T-cell (primary cell): ENCODE results near the gene ZBTB42. TPM values are rescaled to one million over a fixed set of nuclear protein-coding genes. Genes with fewer than 3 reads are reported as not detected.

ENCODE experiments used
- ATAC-seq, 4 experiments: fragments of 200-7000 bp in 3 of 4; fragments of 150-1000 bp in 1 of 4; cut with Tn5 transposase; replicated peaks in 1 of 4; 1 replicate in 3 of 4; 2 replicates in 1 of 4; pipeline ENCODE4 v1.10.0; 2021; ENCODE audit warnings: moderate library complexity in 3 of 4, mild to moderate bottlenecking in 2 of 4, moderate number of reproducible peaks in 1 of 4
- CTCF ChIA-PET, 2 donors: fragments of 300-600 bp; sonication (Branson Sonifier 250); formaldehyde crosslinking; loops; one replicate each; lab custom pipeline; 2022; ENCODE audit warnings: antibody characterized with exemption in 2 of 2; lab: Charles Lee
- POLR2A ChIA-PET, 2 donors: fragments of 300-600 bp; sonication (Branson Sonifier 250); formaldehyde crosslinking; loops; one replicate each; lab custom pipeline; 2022; ENCODE audit warnings: antibody characterized with exemption in 2 of 2; lab: Charles Lee
- DNase-seq, 35 experiments: peaks; one replicate each; pipeline versions ENCODE4 v3.0.0 to v3.0.0-alpha.2; 2013 to 2023
- H3K27ac ChIP-seq: one replicate; pipeline ENCODE4 v1.5.1; 2013; ENCODE audit warnings: low read length
- H3K27me3 ChIP-seq, 2 experiments: replicated peaks in 1 of 2; 1 replicate in 1 of 2; 2 replicates in 1 of 2; pipeline versions ENCODE4 v1.6.1 to v1.7.0; 2013; ENCODE audit warnings: low read length in 1 of 2, mixed read lengths in 1 of 2; ENCODE audit not compliant: control insufficient read depth in 2 of 2, insufficient read depth in 2 of 2; ENCODE audit errors: extremely low read depth in 1 of 2
- H3K36me3 ChIP-seq, 2 donors: 1 replicate in 1 of 2; 2 replicates in 1 of 2; pipeline versions ENCODE4 v1.6.1 to v1.7.0; 2013; ENCODE audit warnings: low read length in 1 of 2; ENCODE audit not compliant: control insufficient read depth in 2 of 2, insufficient read depth in 1 of 2; ENCODE audit errors: extremely low read depth in 1 of 2
- H3K4me1 ChIP-seq, 2 experiments: 1 replicate in 1 of 2; 2 replicates in 1 of 2; pipeline versions ENCODE4 v1.6.1 to v1.7.0; 2013; ENCODE audit warnings: low read length in 2 of 2, mixed read lengths in 1 of 2; ENCODE audit not compliant: insufficient read depth in 2 of 2, control insufficient read depth in 1 of 2; ENCODE audit errors: extremely low read depth in 1 of 2
- H3K4me3 ChIP-seq, 2 donors: 1 replicate in 1 of 2; 2 replicates in 1 of 2; pipeline versions ENCODE4 v1.5.1 to v1.7.0; 2013; ENCODE audit warnings: mild to moderate bottlenecking in 2 of 2, low read length in 1 of 2, moderate library complexity in 1 of 2; ENCODE audit not compliant: control insufficient read depth in 1 of 2; ENCODE audit errors: extremely low read depth in 1 of 2
- H3K9me3 ChIP-seq: 2 replicates; pipeline ENCODE4 v1.7.0; 2013
- H3K27ac Mint-ChIP-seq, 2 donors: one replicate each; pipeline ENCODE4 v1.8.0; 2020 to 2021; ENCODE audit warnings: mild to moderate bottlenecking in 2 of 2, mixed read lengths in 2 of 2
- H3K27me3 Mint-ChIP-seq, 2 donors: one replicate each; pipeline ENCODE4 v1.8.0; 2021 to 2022; ENCODE audit warnings: mixed read lengths in 2 of 2
- H3K36me3 Mint-ChIP-seq: one replicate; pipeline ENCODE4 v1.8.0; 2021; ENCODE audit warnings: mixed read lengths
- H3K4me1 Mint-ChIP-seq, 3 donors: one replicate each; pipeline ENCODE4 v1.8.0; 2020 to 2022; ENCODE audit warnings: mixed read lengths in 3 of 3, mild to moderate bottlenecking in 1 of 3
- H3K4me3 Mint-ChIP-seq, 3 donors: one replicate each; pipeline ENCODE4 v1.8.0; 2020 to 2022; ENCODE audit warnings: mild to moderate bottlenecking in 3 of 3, mixed read lengths in 3 of 3, moderate library complexity in 3 of 3
- H3K9me3 Mint-ChIP-seq, 3 donors: one replicate each; pipeline ENCODE4 v1.8.0; 2020 to 2022; ENCODE audit warnings: mixed read lengths in 3 of 3
- WGBS: methylation state at CpG from one replicate; pipeline ENCODE4 v1.1.5; 2013; ENCODE audit warnings: missing lambda C conversion rate; ENCODE audit not compliant: insufficient coverage; 5-methylcytosine and 5-hydroxymethylcytosine counted together
- total RNA-seq, 35 experiments: library from RNA in 6 of 35; stranded (reverse) in 6 of 35; fragments of 120-200 nt in 1 of 35; gene quantifications; one replicate each; pipeline versions ENCODE4 v1.2.1 to v1.2.4 and lab custom pipeline; 2013 to 2026

The ZBTB42 gene
- total RNA-seq, 5 donors from 2014 or later (not counting 1 experiment from before 2014, with no cell fraction given) = 3.5 to 10.5 (median 9.4) TPM

DNA sequence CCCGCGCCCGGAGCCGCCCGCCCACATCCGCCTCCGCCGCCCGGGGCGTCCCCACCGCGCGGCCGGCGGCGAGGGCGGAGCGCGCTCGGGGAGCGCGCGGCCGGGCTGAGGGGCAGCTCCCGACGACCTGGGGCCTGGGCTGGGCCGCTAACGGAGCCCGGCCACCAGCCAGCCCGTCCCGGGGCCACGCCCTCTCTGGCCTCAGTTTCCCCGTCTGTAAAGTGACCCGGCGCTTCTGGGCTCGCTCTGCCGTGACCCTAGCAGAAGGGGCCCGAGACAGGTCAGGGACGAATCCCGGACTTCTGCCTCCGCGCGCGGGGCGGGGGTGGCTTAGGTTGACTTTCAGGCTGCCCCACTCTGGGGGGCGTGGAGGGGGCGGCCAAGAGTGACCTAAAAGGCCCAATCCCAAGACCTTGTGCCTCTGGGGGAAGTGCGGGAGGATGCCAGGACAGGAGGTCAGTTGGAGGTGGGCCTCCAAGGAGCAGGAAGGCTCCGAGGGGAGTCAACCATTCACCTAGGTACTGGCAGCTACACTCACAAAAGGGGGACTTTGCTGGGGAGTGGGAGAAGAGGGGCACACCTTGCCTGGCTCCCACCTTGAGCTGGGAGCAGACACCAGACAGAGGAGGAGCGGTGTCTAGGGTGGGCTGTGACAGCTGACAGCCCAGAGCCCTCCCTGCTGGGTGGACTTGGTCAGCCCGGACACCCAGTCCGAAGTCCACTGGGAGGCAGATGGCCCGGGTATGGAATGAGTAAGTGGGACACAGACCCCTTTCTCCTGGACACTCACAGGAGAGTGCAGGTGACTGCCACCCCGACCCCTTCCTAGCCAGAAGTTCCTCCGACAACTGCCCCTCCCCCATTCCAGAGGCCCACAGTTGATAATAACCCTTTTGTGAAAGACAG lies 4.9 kb upstream of the ZBTB42 start:
- 4% methylated on average over 42 of the region's 55 CpGs for WGBS
- POLR2A ChIA-PET = no interaction called here
- H3K4me1 ChIP-seq = peaks cover 6 to 58% of the 10 kb centered on the region in 2 experiments
- Mint-ChIP-seq H3K9me3 (no peaks in the 10 kb centered on the region), H3K27ac (peak overlapping the region; percentile 76 to 86), H3K4me1 (peaks cover 44 to 47% (median 45%) of the 10 kb centered on the region in 3 donors), H3K27me3 (no peaks in the 10 kb centered on the region), H3K4me3 (peak overlapping the region; percentile 67 to 76 (median 70)), H3K36me3 (peaks cover 3% of the 10 kb centered on the region)
- no peaks in the 10 kb centered on the region for H3K27me3 ChIP-seq
- no peaks in the 10 kb centered on the region for H3K9me3 ChIP-seq
- peak overlapping the region; percentile 49 to 52 for H3K4me3 ChIP-seq
- H3K27ac ChIP-seq = peak overlapping the region; percentile 85
- CTCF ChIA-PET = interaction anchor here in 1 of 2 donors (1.0 kb wide), 1 partner anchor 43 kb away, joined by 4 read pairs; the partner anchor contains the start of gene SIVA1
- peaks cover 5 to 10% of the 10 kb centered on the region in 2 donors for H3K36me3 ChIP-seq
- ATAC-seq (peak; percentile 59 to 66 (median 62)), DNase-seq (peak in 29 of 35 experiments; percentile 28 to 81 (median 52))

GRCh38 chr14:104796687-104797081 lies 4.2 kb upstream of the ZBTB42 start:
- Mint-ChIP-seq H3K4me1 (peaks cover 45 to 46% (median 46%) of the 10 kb centered on the region in 3 donors), H3K9me3 (no peaks in the 10 kb centered on the region), H3K4me3 (peak overlapping the region; percentile 67 to 76 (median 70)), H3K36me3 (peaks cover under 1% of the 10 kb centered on the region), H3K27me3 (no peaks in the 10 kb centered on the region), H3K27ac (peak overlapping the region; percentile 76 to 86)
- ATAC-seq = no peak
- DNase-seq = no peak
- H3K27ac ChIP-seq = no peak overlapping the region
- 84% methylated on average over 3 of the region's 6 CpGs for WGBS
- CTCF ChIA-PET = interaction anchor here in 1 of 2 donors (1.0 kb wide), 1 partner anchor 44 kb away, joined by 4 read pairs; the partner anchor contains the start of gene SIVA1
- H3K4me1 ChIP-seq = peaks cover 10 to 59% of the 10 kb centered on the region in 2 experiments
- H3K27me3 ChIP-seq = no peaks in the 10 kb centered on the region
- H3K36me3 ChIP-seq = peaks cover 5 to 7% of the 10 kb centered on the region in 2 donors
- POLR2A ChIA-PET = no interaction called here
- no peaks in the 10 kb centered on the region for H3K9me3 ChIP-seq
- no peak overlapping the region for H3K4me3 ChIP-seq

DNA sequence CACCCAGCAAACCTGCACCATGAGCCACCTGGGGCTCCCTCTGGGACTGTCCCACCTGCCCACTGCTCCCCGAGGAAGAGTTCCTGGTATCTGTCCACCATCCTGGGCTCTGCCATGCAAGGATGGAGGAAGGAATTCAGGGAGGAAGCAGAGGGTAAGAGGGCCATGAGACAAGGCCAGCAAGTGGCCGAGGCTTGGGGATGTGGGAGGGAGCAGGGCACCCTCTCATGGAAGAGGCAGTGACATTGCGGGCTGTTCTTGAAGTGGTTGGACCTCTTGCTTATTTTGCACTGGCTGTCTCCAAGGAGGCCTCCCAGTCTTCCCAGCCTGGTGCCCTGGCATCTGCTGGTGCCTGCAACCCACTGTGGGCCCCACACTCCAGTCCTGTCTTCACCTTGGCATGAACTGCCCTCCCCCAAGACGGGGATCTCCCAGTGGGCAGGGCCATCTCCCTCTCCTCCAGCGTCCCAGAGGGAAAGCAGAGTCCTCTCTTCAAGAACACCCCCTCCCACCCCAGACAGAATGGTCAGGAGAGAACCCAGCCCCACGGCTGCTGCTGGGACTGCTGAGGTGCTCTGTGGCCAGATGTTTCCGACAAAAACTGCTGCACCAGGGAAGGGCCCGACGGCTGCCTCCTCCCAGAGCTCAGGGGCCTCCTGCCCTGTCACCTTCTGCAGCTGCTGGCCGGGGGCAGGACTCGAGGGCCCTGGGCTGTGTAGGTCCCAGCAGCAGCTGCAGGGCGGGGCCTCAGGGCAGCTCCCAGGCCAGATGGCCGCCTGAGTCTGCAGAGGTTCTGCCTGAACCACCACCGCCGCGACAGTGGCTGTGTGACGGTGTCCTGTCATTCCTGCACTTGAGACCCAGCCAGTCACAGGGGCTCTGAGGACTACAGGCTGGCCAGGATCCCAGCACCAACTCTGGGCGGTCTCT lies 3.5 kb upstream of the ZBTB42 start:
- H3K4me3 Mint-ChIP-seq = peak overlapping the region; percentile 67 to 76 (median 70)
- no peaks in the 10 kb centered on the region for H3K27me3 Mint-ChIP-seq
- H3K4me1 ChIP-seq = peaks cover 13 to 59% of the 10 kb centered on the region in 2 experiments
- DNase-seq (peak in 1 of 35 experiments; percentile 21), ATAC-seq (no peak)
- H3K36me3 Mint-ChIP-seq = no peaks in the 10 kb centered on the region
- H3K9me3 Mint-ChIP-seq = no peaks in the 10 kb centered on the region
- H3K27ac Mint-ChIP-seq = peak overlapping the region; percentile 57 to 86
- H3K36me3 ChIP-seq = peaks cover 0 to 5% of the 10 kb centered on the region in 2 donors
- no peaks in the 10 kb centered on the region for H3K27me3 ChIP-seq
- CTCF ChIA-PET = no interaction called here
- peaks cover 44 to 52% (median 47%) of the 10 kb centered on the region in 3 donors for H3K4me1 Mint-ChIP-seq
- 67% methylated on average over 16 of the region's 18 CpGs for WGBS
- POLR2A ChIA-PET = no interaction called here
- no peak overlapping the region for H3K4me3 ChIP-seq
- no peak overlapping the region for H3K27ac ChIP-seq
- no peaks in the 10 kb centered on the region for H3K9me3 ChIP-seq

DNA sequence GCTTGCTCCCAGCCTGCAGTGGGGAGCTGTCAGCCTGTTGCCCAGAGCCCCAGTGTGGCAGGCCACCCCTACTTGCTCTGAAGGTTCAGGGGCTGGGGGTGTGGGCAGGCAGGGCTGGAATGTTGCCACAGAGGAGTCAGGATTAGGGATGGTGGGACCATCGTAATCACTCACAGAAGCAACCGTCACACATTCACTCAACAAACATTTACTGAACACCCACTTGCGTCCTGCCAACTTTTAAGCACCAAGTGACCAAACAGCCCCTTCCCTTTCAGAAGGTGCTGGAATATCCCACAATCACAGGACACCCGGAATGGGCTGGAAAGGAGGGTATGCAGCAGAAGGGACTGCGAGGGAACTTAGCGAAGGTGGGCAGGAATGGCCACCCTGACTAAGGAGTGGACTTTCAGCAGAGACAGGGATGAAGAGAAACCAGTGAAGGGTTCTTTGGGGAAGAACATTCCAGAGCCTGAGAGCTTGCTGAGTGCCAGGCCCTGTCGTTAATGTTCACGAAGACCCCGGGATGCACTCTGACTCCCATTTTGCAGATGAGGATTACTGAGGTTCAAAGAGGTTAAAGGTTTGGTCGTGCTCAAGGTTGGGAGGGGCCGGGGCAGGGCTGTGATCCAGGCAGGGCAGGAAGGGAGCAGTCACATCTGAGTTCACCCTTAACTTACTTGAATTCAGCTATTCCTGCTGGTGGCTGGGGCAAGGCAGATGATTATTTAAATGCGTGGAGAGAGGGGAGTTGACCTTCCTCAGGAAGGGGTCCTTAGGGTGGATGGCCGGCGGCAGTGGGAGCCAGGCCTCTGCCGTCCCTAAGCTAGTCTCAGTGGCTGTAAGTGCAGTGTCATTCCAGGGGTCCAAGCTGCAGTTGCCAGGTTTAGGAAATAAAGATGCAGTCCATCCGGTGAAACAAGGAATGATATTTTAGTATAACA lies 2.3 kb upstream of the ZBTB42 start:
- 98% methylated on average over 9 of the region's 16 CpGs for WGBS
- H3K27ac ChIP-seq = no peak overlapping the region

GRCh38 chr14:104799244-104800014 lies 1.5 kb upstream of the ZBTB42 start:
- peak overlapping the region; percentile 60 to 74 (median 72) for H3K4me3 Mint-ChIP-seq
- ATAC-seq (no peak), DNase-seq (peak in 4 of 35 experiments; percentile 16 to 46 (median 22))
- H3K27ac Mint-ChIP-seq = peak overlapping the region; percentile 85 to 88
- POLR2A ChIA-PET = no interaction called here
- peak overlapping the region; percentile 91 for H3K27ac ChIP-seq
- 65% methylated on average over 17 of the region's 21 CpGs for WGBS
- H3K4me3 ChIP-seq = peak overlapping the region; percentile 42 to 46
- H3K9me3 ChIP-seq = no peaks in the 10 kb centered on the region
- no peaks in the 10 kb centered on the region for H3K9me3 Mint-ChIP-seq
- CTCF ChIA-PET = no interaction called here
- no peaks in the 10 kb centered on the region for H3K27me3 Mint-ChIP-seq
- H3K36me3 ChIP-seq = peaks cover 0 to 2% of the 10 kb centered on the region in 2 donors
- H3K4me1 ChIP-seq = peaks cover 11 to 57% of the 10 kb centered on the region in 2 experiments
- H3K36me3 Mint-ChIP-seq = no peaks in the 10 kb centered on the region
- H3K27me3 ChIP-seq = no peaks in the 10 kb centered on the region
- H3K4me1 Mint-ChIP-seq = peaks cover 30 to 43% (median 39%) of the 10 kb centered on the region in 3 donors

More for the DNA sequence above, 2.3 kb upstream of the ZBTB42 start:
- Mint-ChIP-seq H3K9me3 (no peaks in the 10 kb centered on the region), H3K36me3 (no peaks in the 10 kb centered on the region), H3K27ac (peak overlapping the region; percentile 85 to 88), H3K27me3 (no peaks in the 10 kb centered on the region), H3K4me1 (peaks cover 33 to 45% (median 41%) of the 10 kb centered on the region in 3 donors), H3K4me3 (peak overlapping the region; percentile 60 to 74 (median 72))
- no peaks in the 10 kb centered on the region for H3K27me3 ChIP-seq
- DNase-seq = peak in 1 of 35 experiments; percentile 32
- H3K4me3 ChIP-seq = no peak overlapping the region
- CTCF ChIA-PET = no interaction called here
- no peaks in the 10 kb centered on the region for H3K9me3 ChIP-seq
- no peak for ATAC-seq
- POLR2A ChIA-PET = no interaction called here
- H3K4me1 ChIP-seq = peaks cover 13 to 59% of the 10 kb centered on the region in 2 experiments
- H3K36me3 ChIP-seq = no peaks in the 10 kb centered on the region
